GM12878 (cell line): ENCODE measurements around the gene NPAS2.

Experiments
- ATF3 ChIP-seq: IDR thresholded peaks from 2 replicates; pipeline ENCODE4 v1.6.1; 2011; ENCODE audit warnings: low read depth, mild to moderate bottlenecking, low read length, moderate library complexity, borderline replicate concordance; ENCODE audit errors: extremely low read depth
- BCL11A ChIP-seq: IDR thresholded peaks from 2 replicates; pipeline ENCODE4 v1.6.1; 2011; ENCODE audit warnings: low read depth, low read length
- E2F4 ChIP-seq: IDR thresholded peaks from 2 replicates; pipeline ENCODE4 v1.6.1; 2012; ENCODE audit warnings: low read depth, low read length, improper control_type of control experiment
- ELK1 ChIP-seq: IDR thresholded peaks from 2 replicates; pipeline ENCODE4 v1.6.1; 2012; ENCODE audit warnings: low read depth, low read length, improper control_type of control experiment
- EZH2 ChIP-seq: IDR thresholded peaks from 2 replicates; pipeline ENCODE4 v1.6.1; 2012; ENCODE audit warnings: low read depth, mild to moderate bottlenecking, control low read depth, inconsistent platforms, low read length, borderline replicate concordance; ENCODE audit not compliant: control insufficient read depth
- KAT2A ChIP-seq: conservative IDR thresholded peaks from 2 replicates; pipeline ENCODE4 v1.6.1; 2011; ENCODE audit warnings: low read depth, low read length; ENCODE audit not compliant: control insufficient read depth
- MLLT1 ChIP-seq: fragments of 450-650 bp; IDR thresholded peaks from 2 replicates; pipeline ENCODE4 v1.6.1; 2016; ENCODE audit warnings: mild to moderate bottlenecking
- NRF1 ChIP-seq: conservative IDR thresholded peaks from 2 replicates; pipeline ENCODE4 v1.6.1; 2011; ENCODE audit warnings: mild to moderate bottlenecking, low read depth, low read length, improper control_type of control experiment
- POLR2A ChIP-seq: IDR thresholded peaks from 2 replicates; pipeline ENCODE4 v1.6.1; 2011; ENCODE audit warnings: low read depth, mild to moderate bottlenecking, low read length
- POLR2AphosphoS5 ChIP-seq: IDR thresholded peaks from 2 replicates; pipeline ENCODE4 v1.6.1; 2011; ENCODE audit warnings: mild to moderate bottlenecking, low read length, inconsistent platforms
- TCF3 ChIP-seq: IDR thresholded peaks from 2 replicates; pipeline ENCODE4 v1.6.1; 2012; ENCODE audit warnings: low read depth, mild to moderate bottlenecking, low read length, borderline replicate concordance; ENCODE audit not compliant: insufficient read depth
- ZBTB33 ChIP-seq: fragments of 450-650 bp; IDR thresholded peaks from 2 replicates; pipeline ENCODE4 v1.6.1; 2017; ENCODE audit warnings: mild to moderate bottlenecking
- TF ChIP-seq, protein P1 (sequence below), 3 experiments: IDR thresholded peaks in 2 of 3; conservative IDR thresholded peaks in 1 of 3; 2 replicates each; pipeline ENCODE4 v1.5.1; 2011; ENCODE audit warnings: low read depth in 3 of 3, low read length in 3 of 3, mild to moderate bottlenecking in 3 of 3, control low read depth in 2 of 3, moderate library complexity in 2 of 3, inconsistent platforms in 1 of 3, mixed read lengths in 1 of 3; ENCODE audit not compliant: control insufficient read depth in 2 of 3, insufficient read depth in 1 of 3; ENCODE audit errors: extremely low read depth in 1 of 3
- TF ChIP-seq, protein P2 (sequence below): fragments of 450-650 bp; IDR thresholded peaks from 2 replicates; pipeline ENCODE4 v1.6.1; 2017; ENCODE audit warnings: mild to moderate bottlenecking, moderate library complexity

- no peak for TF ChIP-seq NRF1
- no peak for TF ChIP-seq KAT2A
- TF ChIP-seq EZH2: no peak
- no peak for TF ChIP-seq ZBTB33
- TF ChIP-seq ATF3: no peak
- no peak for TF ChIP-seq POLR2A
- no peak for TF ChIP-seq POLR2AphosphoS5
- no peak for TF ChIP-seq TCF3
- TF ChIP-seq ELK1: no peak
- TF ChIP-seq BCL11A: no peak
- TF ChIP-seq, protein P1, sequence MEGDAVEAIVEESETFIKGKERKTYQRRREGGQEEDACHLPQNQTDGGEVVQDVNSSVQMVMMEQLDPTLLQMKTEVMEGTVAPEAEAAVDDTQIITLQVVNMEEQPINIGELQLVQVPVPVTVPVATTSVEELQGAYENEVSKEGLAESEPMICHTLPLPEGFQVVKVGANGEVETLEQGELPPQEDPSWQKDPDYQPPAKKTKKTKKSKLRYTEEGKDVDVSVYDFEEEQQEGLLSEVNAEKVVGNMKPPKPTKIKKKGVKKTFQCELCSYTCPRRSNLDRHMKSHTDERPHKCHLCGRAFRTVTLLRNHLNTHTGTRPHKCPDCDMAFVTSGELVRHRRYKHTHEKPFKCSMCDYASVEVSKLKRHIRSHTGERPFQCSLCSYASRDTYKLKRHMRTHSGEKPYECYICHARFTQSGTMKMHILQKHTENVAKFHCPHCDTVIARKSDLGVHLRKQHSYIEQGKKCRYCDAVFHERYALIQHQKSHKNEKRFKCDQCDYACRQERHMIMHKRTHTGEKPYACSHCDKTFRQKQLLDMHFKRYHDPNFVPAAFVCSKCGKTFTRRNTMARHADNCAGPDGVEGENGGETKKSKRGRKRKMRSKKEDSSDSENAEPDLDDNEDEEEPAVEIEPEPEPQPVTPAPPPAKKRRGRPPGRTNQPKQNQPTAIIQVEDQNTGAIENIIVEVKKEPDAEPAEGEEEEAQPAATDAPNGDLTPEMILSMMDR (IDR thresholded peaks at IDR 0.05 in 2 of 3, conservative IDR thresholded peaks at IDR 0.05 in 1 of 3; ENCODE audit: control insufficient read depth in 2 of 3, extremely low read depth in 1 of 3, insufficient read depth in 1 of 3, low read depth in 3 of 3, low read length in 3 of 3): no peak
- no peak for TF ChIP-seq E2F4
- TF ChIP-seq MLLT1: no peak
- TF ChIP-seq, protein P2, sequence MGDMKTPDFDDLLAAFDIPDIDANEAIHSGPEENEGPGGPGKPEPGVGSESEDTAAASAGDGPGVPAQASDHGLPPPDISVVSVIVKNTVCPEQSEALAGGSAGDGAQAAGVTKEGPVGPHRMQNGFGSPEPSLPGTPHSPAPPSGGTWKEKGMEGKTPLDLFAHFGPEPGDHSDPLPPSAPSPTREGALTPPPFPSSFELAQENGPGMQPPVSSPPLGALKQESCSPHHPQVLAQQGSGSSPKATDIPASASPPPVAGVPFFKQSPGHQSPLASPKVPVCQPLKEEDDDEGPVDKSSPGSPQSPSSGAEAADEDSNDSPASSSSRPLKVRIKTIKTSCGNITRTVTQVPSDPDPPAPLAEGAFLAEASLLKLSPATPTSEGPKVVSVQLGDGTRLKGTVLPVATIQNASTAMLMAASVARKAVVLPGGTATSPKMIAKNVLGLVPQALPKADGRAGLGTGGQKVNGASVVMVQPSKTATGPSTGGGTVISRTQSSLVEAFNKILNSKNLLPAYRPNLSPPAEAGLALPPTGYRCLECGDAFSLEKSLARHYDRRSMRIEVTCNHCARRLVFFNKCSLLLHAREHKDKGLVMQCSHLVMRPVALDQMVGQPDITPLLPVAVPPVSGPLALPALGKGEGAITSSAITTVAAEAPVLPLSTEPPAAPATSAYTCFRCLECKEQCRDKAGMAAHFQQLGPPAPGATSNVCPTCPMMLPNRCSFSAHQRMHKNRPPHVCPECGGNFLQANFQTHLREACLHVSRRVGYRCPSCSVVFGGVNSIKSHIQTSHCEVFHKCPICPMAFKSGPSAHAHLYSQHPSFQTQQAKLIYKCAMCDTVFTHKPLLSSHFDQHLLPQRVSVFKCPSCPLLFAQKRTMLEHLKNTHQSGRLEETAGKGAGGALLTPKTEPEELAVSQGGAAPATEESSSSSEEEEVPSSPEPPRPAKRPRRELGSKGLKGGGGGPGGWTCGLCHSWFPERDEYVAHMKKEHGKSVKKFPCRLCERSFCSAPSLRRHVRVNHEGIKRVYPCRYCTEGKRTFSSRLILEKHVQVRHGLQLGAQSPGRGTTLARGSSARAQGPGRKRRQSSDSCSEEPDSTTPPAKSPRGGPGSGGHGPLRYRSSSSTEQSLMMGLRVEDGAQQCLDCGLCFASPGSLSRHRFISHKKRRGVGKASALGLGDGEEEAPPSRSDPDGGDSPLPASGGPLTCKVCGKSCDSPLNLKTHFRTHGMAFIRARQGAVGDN: no peak
Observed at GRCh38 chr2:100972452-100972851, 152.5 kb downstream of the NPAS2 start.
